Heart left ventricle (tissue), 16 donors: ENCODE measurements around the gene MDC1. TPM values are rescaled to one million over a fixed set of nuclear protein-coding genes. Genes with fewer than 3 reads are reported as not detected.
A peak's percentile ranks its signal among the peaks of the same experiment; 100 is the strongest.

Experiments
- ATAC-seq, 4 donors: fragments of 200-7000 bp; cut with Tn5 transposase; one replicate each; pipeline ENCODE4 v1.9.1; 2020 to 2022; ENCODE audit warnings: moderate library complexity in 4 of 4, mild to moderate bottlenecking in 3 of 4, moderate number of reproducible peaks in 1 of 4
- DNase-seq, 5 donors: peaks; one replicate each; pipeline ENCODE4 v3.0.0-alpha.2; 2020
- H3K27ac ChIP-seq, 12 donors: fragments of 200-600 bp; sonication (generic) in 4 of 12; one replicate each; pipeline versions ENCODE4 v1.5.0 to v1.8.0; 2016 to 2022; ENCODE audit warnings: mild to moderate bottlenecking in 2 of 12
- H3K27me3 ChIP-seq, 9 donors: fragments of 200-600 bp; sonication (generic) in 2 of 9; one replicate each; pipeline versions ENCODE4 v1.5.1 to v1.8.0; 2016 to 2022; ENCODE audit warnings: mild to moderate bottlenecking in 3 of 9
- H3K36me3 ChIP-seq, 9 donors: fragments of 200-600 bp; sonication (generic) in 2 of 9; one replicate each; pipeline versions ENCODE4 v1.5.0 to v1.8.0; 2018 to 2022; ENCODE audit warnings: mild to moderate bottlenecking in 2 of 9
- H3K4me1 ChIP-seq, 12 donors: fragments of 200-600 bp; sonication (generic) in 4 of 12; one replicate each; pipeline versions ENCODE4 v1.5.0 to v1.8.0; 2016 to 2022; ENCODE audit warnings: mild to moderate bottlenecking in 3 of 12
- H3K4me3 ChIP-seq, 12 donors: fragments of 200-600 bp; sonication (generic) in 4 of 12; one replicate each; pipeline versions ENCODE4 v1.5.0 to v1.8.0; 2017 to 2022; ENCODE audit warnings: mild to moderate bottlenecking in 9 of 12, moderate library complexity in 4 of 12
- H3K9me3 ChIP-seq, 12 donors: fragments of 200-600 bp; sonication (generic) in 4 of 12; one replicate each; pipeline versions ENCODE4 v1.5.0 to v1.8.0; 2016 to 2022; ENCODE audit warnings: mild to moderate bottlenecking in 1 of 12
- POLR2A ChIP-seq, 2 donors: fragments of 450-650 bp; IDR thresholded peaks; one replicate each; pipeline ENCODE4 v1.6.1; 2017; ENCODE audit warnings: antibody characterized with exemption in 2 of 2, mild to moderate bottlenecking in 2 of 2, moderate library complexity in 2 of 2
- WGBS, 4 donors: extraction: QIAGEN DNeasy Blood & Tissue Kit in 2 of 4; methylation state at CpG; one replicate each; pipeline versions ENCODE4 v1.1.5 to v1.1.7; 2013 to 2018; 5-methylcytosine and 5-hydroxymethylcytosine counted together
- intact Hi-C, 10 donors: fragments of 100-400 bp; cut with DNase I; formaldehyde crosslinking; loops; one replicate each; pipeline versions ENCODE4 v1.11.1 to v1.14.2; 2022
- polyA plus RNA-seq, 2 donors: library from polyadenylated mRNA; stranded (reverse); fragments of 200-250 nt; gene quantifications; one replicate each; pipeline ENCODE4 v1.2.3, GENCODE V29; 2013
- total RNA-seq, 9 donors: library from RNA; depleted of rRNA in 2 of 9; stranded (reverse); fragments of >200 nt in 2 of 9; fragmentation: NEBNext Ultra II Directional in 3 of 9; extraction: Animal tissue kit (Norgen Biotek cat#: 25700) in 3 of 9; gene quantifications; one replicate each; pipeline versions ENCODE4 v1.1.0 to v1.2.4, GENCODE V29; 2016 to 2023
- TF ChIP-seq, protein P1 (sequence below), 12 donors: fragments of 200-600 bp; sonication (generic) in 4 of 12; IDR thresholded peaks; one replicate each; pipeline versions ENCODE4 v1.5.0 to v1.8.0; 2018 to 2022; ENCODE audit warnings: antibody characterized with exemption in 12 of 12, mild to moderate bottlenecking in 5 of 12
- donor health status: ischemic (EF 13 %, LVEDD 7.1; RV severe dilation, severe dysfunction).
- donor health status: healthy with polysubstance abuse.
- donor health status: DM: no; HTN: yes; CAD: no.
- donor health status: DM: no; HTN: no; CAD: no.
- donor health status: ischemic (EF 25% LVEDD 6.9; RV normal size, moderate dysfunction).
- donor health status: ischemic (EF 25% LVEDD 5.7; RV mildly dilated, moderate dysfunction).
- donor health status: healthy.
- donor health status: DM: yes; HTN: yes; CAD: no.
- donor health status: ischemic (EF 35%, LVEDD 5.7; RV mildly dilated, moderate dysfunction).
- donor health status: nonischemic (EF 11% LVEDD 7.7; RV severe dilation, severe dysfunction).
- donor health status: DM: yes; HTN: yes; CAD: no.
- donor health status: PGD.
- donor health status: ischemic (EF 29% LVEDD 5.4; RV normal size, mild dysfunction).
- donor health status: nonischemic (EF 23%, LVEDD 6.1; RV moderate dilation, normal function).

Gene MDC1
- total and polyA plus RNA-seq, 11 donors, result 8.6 to 25.0 (median 16.0) TPM

DNA sequence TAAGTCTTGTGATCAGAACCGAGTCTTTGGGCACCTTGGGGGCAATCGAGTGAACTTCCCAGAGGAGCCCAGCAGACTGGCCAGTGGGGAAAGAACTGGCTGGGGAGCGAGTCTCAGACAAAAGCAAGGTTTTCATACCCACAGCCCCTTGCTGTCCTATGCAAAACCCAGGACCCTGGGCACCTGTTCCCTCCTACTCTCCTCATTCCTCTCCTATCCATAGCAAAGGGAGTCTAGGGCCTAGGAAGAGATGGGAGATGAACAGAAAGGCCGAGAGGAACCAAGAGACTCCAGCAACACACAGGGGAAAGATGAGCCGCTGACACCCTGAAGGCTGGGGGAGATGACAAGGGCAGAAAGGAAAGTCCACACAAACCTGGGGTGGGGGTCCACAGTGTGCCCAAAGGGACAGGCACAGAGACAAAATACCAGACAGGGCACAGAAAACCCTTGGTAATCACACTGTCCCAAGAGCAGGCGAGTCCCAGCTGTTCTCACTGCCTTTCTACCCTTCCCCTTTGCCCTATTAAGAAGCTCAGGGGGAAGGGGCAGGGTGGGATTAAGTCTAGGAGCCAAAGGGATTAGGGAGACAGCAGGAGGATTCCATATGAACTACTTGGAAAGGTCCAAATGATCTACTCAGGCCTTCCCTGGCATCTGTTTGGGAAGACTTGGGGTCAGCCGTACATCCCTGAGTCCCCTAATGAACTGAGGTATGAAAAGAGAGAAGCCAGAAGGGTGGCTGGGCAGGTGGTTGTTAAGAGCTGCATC is 37.1 kb downstream of the MDC1 start:
- 58 to 70% (median 69%) methylated on average over 7 of the region's 7 CpGs for WGBS, 4 donors

DNA sequence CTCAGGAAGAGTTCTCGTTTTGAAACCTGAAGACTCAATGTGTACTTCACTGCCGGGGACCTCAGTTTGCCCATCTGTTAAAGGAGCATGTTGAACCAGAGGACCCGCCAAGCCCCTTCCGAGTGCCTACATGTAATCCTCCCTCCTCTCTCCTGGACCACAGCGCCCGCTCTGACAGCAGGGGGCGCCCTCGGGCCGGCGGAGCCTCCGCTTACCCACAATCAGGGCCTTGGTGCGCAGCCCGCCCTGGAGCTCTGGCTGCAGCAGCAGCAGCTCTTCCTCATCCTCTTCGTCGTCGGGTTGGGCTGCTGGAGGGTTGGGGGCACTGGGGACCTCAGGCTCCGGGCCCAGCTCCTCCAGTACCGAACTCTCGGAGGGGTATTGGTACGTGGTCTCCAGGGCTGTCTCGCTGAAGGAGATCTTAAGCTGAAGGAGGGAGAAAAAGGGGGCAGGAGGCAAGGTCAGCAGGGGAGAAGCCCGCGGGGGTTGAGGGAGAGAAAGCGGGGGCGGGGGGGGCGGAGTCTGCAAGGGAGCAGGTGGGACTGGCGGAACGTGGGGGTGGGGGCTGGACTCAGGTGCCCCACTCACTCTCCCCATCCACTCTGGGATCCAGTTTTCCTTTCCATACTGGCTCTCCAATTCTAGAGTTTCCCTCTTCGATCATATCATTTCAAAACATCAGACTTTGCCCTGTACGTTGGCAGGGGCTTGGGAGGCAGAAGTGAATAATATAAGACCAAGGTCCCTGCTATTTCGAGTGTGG is 37.9 kb downstream of the MDC1 start:
- peak; percentile 87 to 95 (median 89) for DNase-seq
- TF ChIP-seq POLR2A (IDR thresholded peaks at IDR 0.05), result no peak
- TF ChIP-seq, protein P1, sequence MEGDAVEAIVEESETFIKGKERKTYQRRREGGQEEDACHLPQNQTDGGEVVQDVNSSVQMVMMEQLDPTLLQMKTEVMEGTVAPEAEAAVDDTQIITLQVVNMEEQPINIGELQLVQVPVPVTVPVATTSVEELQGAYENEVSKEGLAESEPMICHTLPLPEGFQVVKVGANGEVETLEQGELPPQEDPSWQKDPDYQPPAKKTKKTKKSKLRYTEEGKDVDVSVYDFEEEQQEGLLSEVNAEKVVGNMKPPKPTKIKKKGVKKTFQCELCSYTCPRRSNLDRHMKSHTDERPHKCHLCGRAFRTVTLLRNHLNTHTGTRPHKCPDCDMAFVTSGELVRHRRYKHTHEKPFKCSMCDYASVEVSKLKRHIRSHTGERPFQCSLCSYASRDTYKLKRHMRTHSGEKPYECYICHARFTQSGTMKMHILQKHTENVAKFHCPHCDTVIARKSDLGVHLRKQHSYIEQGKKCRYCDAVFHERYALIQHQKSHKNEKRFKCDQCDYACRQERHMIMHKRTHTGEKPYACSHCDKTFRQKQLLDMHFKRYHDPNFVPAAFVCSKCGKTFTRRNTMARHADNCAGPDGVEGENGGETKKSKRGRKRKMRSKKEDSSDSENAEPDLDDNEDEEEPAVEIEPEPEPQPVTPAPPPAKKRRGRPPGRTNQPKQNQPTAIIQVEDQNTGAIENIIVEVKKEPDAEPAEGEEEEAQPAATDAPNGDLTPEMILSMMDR (IDR thresholded peaks at IDR 0.05), result peak; percentile 92 to 98 (median 96)
- peak overlapping the region in 7 of 12 donors; percentile 0 to 94 (median 18) for H3K4me3 ChIP-seq
- peaks cover 0 to 55% (median 44%) of the 10 kb centered on the region in 12 donors for H3K4me1 ChIP-seq
- peaks cover 0 to 62% (median 43%) of the 10 kb centered on the region in 9 donors for H3K36me3 ChIP-seq
- H3K27me3 ChIP-seq, result no peaks in the 10 kb centered on the region
- whole genome bisulfite sequencing, 4 donors, result 11 to 23% (median 16%) methylated on average over 25 to 31 of the region's 31 CpGs
- no peaks in the 10 kb centered on the region for H3K9me3 ChIP-seq
- intact Hi-C loops, result loop anchor here (1.0 to 10.0 kb wide), 8 partner anchors 43 to 203 kb away; partner anchors contain the start of genes HLA-E (in 3 of the 10) and DDR1 (in 1 of the 10)
- peak; percentile 68 to 77 (median 73) for ATAC-seq
- H3K27ac ChIP-seq, result peak overlapping the region in 5 of 12 donors; percentile 29 to 100 (median 56)

More for the DNA sequence above, 37.1 kb downstream of the MDC1 start:
- Histone ChIP-seq H3K4me1 (peaks cover 0 to 61% (median 44%) of the 10 kb centered on the region in 12 donors), H3K4me3 (peak overlapping the region in 6 of 12 donors; percentile 0 to 94 (median 26)), H3K36me3 (peaks cover 0 to 63% (median 43%) of the 10 kb centered on the region in 9 donors), H3K27me3 (no peaks in the 10 kb centered on the region), H3K9me3 (no peaks in the 10 kb centered on the region), H3K27ac (peak overlapping the region in 7 of 12 donors; percentile 0 to 100 (median 32))
- TF ChIP-seq, protein P1 (IDR thresholded peaks at IDR 0.05), result no peak
- TF ChIP-seq POLR2A (IDR thresholded peaks at IDR 0.05), result no peak
- DNase-seq (no peak), ATAC-seq (no peak)
- intact Hi-C loops, result loop anchor here (1.0 to 10.0 kb wide), 14 partner anchors 42 to 405 kb away; partner anchors contain the start of genes DDR1 (in 3 of the 10) and HLA-E (in 3 of the 10)

DNA sequence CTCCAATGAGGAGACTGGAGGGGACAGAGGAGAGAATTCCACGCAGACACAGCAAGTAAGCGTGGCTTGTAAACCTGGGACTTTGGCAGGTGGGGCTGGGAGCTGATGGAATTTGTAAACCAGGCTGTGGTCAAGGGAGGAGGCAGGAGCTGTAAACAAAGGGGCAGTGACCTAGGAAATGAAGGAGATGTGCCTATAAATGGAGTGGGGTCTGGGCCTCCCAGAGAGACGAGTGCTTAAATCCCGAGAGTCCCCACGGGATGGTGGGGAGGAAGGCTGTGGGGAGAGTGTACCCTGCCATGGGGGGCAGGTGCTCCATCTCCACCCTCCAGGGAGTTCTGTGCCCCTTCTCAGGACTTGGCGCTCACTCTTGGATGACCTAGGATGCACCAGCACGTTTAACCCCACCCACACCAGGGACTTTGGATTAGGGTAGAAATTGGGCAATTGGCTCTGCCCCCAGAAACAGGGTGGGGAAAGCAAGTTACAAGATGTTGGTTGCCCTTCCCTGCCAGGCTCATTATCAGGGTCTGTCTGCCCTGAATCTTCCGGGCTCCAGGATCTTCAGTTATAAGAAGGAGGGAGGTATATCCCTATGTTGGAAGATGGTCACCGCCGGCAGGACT is 40.3 kb downstream of the MDC1 start:
- ATAC-seq (no peak), DNase-seq (no peak)
- no peak overlapping the region for H3K27ac ChIP-seq
- no peak for TF ChIP-seq POLR2A (IDR thresholded peaks at IDR 0.05)
- TF ChIP-seq, protein P1 (IDR thresholded peaks at IDR 0.05), result no peak
- H3K4me1 ChIP-seq, result peaks cover 3 to 51% (median 35%) of the 10 kb centered on the region in 12 donors
- no peak overlapping the region for H3K4me3 ChIP-seq
- intact Hi-C loops, result loop anchor here in 5 of 10 donors (5.0 to 10.0 kb wide), 4 partner anchors 132 to 206 kb away; partner anchors contain the start of genes HLA-E (in 3 of the 5) and DDR1 (in 1 of the 5)
- peaks cover 0 to 61% (median 43%) of the 10 kb centered on the region in 9 donors for H3K36me3 ChIP-seq
- H3K9me3 ChIP-seq, result no peaks in the 10 kb centered on the region
- WGBS, 4 donors, result 83 to 88% (median 86%) methylated on average over 10 of the region's 10 CpGs
- no peaks in the 10 kb centered on the region for H3K27me3 ChIP-seq
